ENCODE results near the gene TARM1.

Gene TARM1

DNA sequence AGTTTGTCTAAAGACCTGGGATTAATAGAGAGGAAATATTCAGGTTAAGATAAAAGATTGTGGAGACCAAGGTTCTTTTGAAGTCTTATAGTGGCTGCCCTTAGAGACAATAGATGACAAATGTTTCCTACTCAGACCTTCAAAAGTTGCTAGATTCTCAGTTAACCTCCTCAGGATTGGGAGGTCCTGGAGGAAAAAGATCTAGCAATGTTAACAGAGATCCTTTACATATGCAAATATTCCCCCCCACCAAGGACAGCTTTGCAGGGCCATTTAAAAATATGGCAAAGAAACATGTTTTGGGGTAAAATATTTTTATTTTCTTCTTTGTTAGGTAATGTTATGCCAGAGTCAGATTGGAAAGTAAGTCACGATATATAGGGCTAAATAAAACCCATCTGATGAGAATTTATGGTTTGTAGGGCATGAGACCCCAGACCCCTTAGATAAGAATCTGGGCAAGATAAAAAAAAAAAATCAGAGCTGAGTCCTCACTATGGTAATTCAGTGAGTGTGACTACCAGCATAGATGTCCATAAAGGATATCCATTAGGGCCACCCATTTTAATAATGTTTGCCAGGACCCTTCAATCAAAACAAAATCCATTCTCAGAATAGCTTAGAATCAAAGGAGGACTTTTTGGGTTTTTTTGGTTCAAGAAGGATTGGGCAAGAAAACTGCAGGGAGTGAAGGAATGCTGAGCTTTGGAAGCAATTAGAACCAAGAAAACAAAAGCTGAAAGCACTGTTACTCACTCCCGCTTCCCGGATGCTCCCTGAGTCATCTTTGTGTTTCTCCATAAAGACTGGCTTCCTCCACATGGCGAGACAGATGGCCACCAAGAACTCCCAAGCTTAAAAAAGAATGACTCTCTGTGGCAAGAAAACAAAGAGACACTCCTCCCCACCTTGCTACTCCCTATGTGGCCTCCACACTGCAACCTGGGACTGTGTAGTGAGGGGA is 45.7 kb downstream of the TARM1 start:
- in situ Hi-C loops (cut with MboI; ENCODE audit: low sequenced_read_pairs) = no loop called here

DNA sequence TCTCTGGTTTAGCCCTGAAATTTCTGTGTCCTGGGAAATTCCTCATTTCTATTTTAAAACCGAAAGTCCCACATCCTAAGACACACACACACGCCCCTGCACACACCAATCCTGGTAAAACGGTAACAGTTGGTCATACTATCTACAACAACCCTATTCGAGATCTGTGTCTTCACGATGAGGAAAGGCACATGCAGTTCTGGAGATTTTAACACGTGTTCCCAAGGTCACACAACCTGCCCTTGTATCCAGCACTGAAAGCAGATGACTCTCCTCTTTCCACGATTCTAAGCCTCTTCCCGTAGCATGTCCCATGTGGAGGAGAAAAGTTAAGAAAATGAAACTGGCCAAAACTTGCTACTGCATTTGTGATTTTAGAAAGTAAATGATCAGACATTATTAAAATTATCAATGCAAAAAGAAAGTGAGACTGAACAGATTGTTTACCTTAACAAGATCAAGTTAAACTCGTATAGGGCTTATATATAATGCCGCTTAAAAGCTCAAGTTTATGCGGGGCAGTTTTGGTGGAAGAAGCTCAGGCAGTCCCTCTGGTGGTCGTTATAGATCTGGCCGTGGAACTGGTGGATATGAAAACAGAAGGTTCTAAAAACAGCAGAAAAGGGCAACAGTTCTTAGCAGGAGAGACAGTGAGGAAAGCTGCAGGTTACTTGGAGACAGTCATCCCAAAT is 50.1 kb downstream of the TARM1 start:
- in situ Hi-C loops (cut with MboI; ENCODE audit: low sequenced_read_pairs) = no loop called here

DNA sequence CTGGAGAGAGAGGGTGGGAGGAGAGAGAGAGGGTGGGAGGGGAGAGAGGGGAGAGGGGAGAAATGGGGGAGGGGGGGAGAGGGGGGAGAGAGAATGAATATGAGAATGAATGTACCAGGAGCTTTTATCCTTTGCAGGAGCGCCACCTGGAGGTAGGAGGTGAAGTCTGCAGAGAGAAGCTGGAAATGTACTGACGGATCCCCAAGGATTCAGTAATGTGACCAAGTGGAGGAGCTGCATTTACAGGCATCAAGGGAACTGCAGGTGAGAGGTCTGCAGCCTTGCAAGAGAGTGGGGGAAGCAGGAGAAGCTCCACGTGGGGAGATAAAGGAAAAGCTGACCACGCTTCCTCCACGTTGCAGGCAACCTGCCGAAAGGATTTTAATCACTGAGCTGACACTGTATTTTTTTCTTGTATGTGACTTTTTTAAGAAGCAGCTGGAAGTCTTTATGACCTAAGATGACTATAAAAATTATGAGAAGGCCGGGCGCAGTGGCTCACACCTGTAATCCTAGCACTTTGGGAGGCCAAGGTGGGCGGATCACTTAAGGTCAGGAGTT is 51.2 kb downstream of the TARM1 start:
- in situ Hi-C loops (cut with MboI; ENCODE audit: low sequenced_read_pairs) = loop anchor here (10.0 kb wide), 1 partner anchor 235 kb away; no protein-coding TSS in a partner anchor

DNA sequence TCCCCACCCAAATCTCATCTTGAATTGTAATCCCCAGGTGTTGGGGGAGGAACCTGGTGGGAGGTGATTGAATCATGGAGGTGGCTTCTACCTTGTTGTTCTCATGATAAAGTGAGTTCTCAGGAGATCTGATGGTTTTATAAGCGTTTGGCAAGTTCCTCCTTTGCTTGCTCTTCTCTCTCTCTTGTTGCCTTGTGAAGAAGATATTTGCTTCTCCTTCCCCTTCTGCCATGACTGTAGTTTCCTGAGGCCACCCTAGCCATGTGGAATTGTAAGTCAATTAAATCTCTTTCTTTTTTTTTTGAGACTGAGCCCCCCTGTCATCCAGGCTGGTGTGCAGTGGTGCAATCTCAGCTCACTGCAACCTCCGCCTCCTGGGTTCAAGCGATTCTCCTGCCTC is 51.9 kb downstream of the TARM1 start:
- in situ Hi-C loops (cut with MboI; ENCODE audit: low sequenced_read_pairs) = loop anchor here (10.0 kb wide), 1 partner anchor 234 kb away; no protein-coding TSS in a partner anchor

DNA sequence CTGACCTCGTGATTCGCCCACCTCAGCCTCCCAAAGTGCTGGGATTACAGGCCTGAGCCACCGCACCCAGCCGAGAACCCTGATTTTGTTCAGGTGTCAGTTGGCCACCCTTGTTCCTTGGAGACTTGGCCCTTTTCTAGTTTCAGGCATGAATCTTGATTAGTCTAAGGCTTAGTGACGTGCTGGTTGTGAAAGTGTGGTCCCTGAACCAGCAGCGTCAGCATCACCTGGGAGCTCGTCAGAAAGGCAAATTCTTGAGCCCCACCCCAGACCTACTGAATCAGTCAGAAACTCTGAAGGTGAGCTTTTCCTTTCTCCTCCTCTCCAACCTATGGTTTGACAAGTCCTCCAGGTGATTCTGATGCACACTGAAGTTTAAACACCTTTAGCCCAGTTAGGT is 54.5 kb downstream of the TARM1 start:
- in situ Hi-C loops (cut with MboI; ENCODE audit: low sequenced_read_pairs) = loop anchor here (10.0 kb wide), 1 partner anchor 232 kb away; no protein-coding TSS in a partner anchor

DNA sequence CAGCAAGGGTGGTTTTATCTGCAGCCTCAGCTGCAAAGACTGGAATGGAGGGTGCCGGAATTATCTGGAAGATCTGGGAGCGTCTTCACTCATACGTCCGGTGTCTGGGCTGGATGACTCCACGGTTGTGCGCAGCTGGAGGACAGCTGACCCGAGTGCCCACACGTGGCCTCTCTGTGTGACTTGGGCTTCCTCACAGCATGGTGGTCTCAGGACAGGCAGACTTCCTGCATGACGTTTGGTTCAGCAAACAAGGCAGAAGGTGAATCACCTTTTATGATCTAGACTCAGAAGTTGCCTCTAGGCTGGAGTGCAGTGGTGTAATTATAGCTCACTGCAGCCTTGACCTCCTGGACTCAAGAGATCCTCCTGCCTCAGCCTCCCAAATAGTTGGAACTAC is 56.5 kb downstream of the TARM1 start:
- in situ Hi-C loops (cut with MboI; ENCODE audit: low sequenced_read_pairs) = loop anchor here (10.0 kb wide), 1 partner anchor 230 kb away; no protein-coding TSS in a partner anchor

DNA sequence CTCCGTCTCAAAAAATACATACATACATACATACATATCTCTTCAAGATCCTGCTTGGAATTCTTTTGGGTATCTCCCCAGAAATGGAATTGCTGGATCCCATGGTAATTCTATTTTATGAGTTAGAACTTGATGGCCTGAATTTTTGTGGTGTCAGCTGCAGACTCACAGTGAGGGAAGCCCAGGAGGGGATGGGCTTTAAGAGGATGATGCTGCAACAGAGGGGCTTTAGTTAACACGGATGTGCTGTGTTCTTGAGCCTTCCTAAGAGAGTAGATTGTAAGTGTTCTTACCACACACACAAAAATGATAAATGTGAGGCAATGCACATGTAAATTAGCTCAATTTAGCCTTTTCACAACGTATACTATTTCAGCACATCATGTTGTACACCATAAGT is 58.0 kb downstream of the TARM1 start:
- in situ Hi-C loops (cut with MboI; ENCODE audit: low sequenced_read_pairs) = loop anchor here (10.0 kb wide), 1 partner anchor 228 kb away; no protein-coding TSS in a partner anchor

DNA sequence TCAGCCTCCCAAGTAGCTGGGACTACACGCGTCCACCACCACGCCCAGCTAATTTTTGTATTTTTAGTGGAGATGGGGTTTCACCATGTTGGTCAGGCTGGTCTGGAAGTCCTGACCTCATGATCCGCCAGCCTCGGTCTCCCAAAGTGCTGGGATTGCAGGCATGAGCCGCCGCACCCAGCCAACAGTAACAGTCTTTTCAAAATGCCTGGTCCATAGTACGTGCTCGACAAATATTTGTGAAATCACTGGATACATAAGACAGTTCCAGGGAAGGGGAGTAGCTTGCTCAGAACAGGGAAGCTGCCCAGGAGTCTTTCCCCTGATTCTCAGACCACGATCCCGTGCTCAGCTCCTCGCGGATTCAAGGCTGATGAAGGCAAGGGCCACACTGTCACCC is 59.2 kb downstream of the TARM1 start:
- in situ Hi-C loops (cut with MboI; ENCODE audit: low sequenced_read_pairs) = loop anchor here (10.0 kb wide), 1 partner anchor 227 kb away; no protein-coding TSS in a partner anchor

DNA sequence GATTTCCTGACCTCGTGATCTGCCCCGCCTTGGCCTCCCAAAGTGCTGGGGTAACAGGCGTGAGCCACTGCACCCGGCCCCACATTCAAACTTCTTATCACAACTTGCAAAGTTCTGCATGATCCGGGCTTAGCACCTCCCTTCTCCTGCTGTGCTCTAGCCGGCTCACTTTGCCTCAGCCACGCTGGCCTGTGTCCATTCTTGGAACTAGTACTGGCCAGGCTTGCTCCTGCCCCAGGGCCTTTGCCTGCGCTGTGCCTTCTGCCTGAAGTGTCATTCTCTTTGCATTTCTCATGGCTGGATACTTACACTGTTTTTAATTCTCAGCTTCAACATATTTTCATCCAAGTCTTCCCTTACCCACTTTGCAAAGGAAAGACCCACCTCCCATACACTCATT is 59.8 kb downstream of the TARM1 start:
- in situ Hi-C loops (cut with MboI; ENCODE audit: low sequenced_read_pairs) = loop anchor here (10.0 kb wide), 1 partner anchor 227 kb away; no protein-coding TSS in a partner anchor
